Stimulated activated CD8-positive, alpha-beta memory T cell treated with anti-CD3 and anti-CD28 coated beads, Interleukin-7, amount 100 ng/mL, for 1 hour (primary cell): ENCODE measurements around the gene KBTBD2.
"Not testable (repeated sequence)": the region's sequence is repeated elsewhere in the genome, so short reads cannot be mapped to it uniquely, and the experiment has no call there.

Experiments used
- DNase-seq, 2 donors: peaks; one replicate each; pipeline ENCODE4 v3.0.0-alpha.2; 2020; ENCODE audit warnings: low read depth in 2 of 2

KBTBD2 gene

DNA sequence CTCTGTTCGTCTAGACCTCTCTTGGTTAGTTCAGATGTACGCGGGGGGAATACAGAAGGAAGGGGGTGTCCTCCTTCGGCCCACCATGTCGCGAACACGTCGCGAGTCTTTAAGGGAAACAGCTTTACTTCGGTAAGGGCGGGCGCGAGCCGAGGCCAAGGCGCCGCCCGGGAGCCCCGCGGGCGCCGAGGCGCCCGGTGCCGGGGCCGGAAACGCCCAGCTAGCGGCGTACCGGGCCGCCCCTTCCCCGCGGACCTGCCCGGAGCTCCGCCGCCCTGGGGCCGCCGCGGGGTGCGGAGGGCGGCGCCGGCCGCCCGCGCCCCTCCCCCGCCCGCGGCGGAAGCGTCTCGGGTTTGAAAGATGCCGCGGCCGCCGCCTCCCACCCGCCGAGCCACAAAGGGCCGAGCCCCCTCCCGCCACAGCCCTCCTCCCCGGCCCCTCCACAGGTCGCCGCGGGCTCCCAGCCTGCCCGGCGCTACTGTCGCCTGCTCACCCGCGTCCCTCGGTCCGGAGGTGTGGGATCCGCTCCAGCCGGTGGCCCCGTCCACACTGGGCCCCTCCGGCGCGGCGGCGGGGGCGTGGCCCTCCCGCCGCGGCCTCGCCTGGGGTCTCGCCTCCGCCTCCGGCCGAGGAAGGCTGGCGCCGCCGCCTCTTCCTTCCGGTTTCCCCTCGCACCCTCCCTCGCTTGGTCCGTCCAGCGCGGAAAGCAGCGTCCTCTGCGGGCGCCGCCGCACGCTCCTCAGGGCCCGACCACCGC, at the start of gene KBTBD2:
KBTBD2 (minus strand) TSS at position 718 of the 757 bp plus-strand sequence. CDS start 12,156 bp downstream, outside the sequence.
- DNase-seq: peak; percentile 63 to 64

DNA sequence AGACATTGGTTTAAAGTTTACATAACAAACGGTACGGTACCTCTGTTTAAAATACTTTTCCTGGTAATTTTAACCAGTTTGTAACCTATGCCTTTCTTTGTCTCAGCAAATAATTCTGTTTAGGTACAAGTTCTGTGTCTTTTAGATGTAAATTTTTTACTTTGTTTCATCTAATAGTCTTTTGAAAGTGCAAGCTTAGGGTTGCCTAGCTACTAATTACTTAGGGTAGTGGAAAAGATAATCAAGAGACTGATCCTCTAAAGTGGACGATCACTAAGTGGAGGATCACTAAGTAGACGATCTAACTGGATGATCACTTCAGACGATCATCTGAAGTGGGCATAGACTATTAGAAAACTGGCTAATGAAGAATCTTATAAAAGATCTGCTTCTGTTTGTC, 49.6 kb upstream of the KBTBD2 start:
- DNase-seq: no peak

DNA sequence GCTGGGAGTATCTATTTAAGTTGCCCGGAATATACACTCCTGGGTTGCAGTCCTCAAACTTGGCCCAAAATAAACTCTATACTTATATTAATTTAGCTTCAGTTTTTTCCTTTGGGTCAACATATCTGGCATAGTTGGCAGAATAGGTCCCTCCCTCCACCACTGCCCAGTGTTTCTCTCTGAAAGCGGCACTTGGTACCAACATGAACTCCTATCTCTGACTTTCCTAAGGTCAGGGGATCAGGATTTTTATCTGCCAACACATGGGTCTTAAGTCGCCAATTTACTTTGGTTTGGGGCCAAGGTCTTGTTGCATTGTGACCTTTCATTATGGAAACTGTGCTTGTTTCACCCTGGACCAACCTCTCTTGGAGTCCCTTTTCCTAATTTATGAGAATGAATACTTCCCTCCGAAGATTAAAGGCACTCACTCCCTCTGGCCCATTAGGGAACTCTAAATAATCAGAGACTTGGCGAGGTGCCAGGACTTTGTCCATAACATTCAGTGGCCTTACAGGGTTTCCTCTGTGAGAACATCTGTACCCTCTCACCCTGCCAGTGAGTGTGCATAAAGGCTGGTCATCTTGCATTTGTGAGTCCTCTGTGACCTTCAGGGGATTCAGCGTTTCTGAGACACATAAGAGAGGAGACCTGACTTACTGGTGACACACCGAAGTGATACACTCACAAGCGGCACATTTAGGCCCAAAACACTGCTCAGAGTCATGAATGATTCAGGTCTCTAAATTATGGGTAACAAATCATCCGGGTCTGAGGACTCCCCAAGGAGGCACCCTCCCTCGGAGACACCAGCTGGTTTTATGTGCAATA, 46.0 kb upstream of the KBTBD2 start:
- no peak for DNase-seq

DNA sequence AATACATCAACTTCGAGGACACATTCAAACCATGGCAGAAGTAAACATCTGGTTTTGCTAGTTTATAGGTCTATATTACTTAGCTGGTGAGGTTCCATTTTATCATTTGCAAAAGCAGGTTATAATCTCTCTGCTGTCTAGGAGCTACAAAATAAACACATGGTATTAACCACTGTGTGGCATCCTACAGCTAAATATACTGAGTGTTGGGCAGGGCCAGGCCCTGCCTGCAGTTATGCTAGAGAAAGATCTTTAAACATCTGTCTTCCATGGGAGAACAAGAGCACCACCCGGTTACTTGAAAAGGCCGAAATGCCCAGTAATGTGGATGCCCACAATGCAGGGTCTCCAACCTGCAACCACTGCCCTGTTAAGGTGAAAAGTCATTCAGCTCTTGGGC, 45.1 kb upstream of the KBTBD2 start:
- no peak for DNase-seq

DNA sequence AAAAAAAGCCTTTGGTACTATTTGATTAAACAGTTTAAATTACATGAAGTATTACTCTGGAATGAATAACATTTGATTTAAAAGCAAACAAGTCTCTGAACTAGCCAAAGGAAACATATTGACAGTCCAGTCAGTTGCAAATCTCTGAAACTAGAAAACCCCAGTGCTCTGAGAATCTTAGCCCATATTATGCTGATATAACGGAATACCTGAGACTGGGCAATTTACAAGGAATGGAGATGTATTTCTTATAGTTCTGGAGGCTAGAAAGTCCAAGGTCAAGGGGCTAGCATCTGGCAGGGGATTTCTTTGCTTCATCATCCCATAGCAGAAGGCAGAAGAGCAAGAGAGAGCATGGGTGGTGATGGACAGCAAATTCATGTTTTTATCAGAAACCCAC, 44.0 kb upstream of the KBTBD2 start:
- DNase-seq: no peak

DNA sequence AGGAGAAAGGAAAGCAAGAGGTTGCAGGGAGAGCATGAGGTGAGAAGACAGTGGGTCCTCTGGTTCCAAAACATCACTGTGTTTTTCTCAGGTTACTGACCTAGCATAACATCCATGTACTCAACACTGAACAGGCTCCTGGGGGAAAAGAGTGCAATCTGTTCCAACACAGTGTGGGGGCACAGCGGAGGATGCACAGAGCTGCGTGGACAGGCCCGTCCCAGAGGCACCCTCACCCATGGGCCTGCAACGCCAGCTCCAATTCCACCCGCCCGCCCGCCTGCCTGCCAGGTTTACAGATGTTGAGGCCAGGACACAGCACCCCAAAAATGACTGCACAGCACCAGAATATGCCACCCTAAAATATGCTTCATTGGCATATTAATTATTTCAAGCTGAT, 38.8 kb upstream of the KBTBD2 start:
- no peak for DNase-seq

DNA sequence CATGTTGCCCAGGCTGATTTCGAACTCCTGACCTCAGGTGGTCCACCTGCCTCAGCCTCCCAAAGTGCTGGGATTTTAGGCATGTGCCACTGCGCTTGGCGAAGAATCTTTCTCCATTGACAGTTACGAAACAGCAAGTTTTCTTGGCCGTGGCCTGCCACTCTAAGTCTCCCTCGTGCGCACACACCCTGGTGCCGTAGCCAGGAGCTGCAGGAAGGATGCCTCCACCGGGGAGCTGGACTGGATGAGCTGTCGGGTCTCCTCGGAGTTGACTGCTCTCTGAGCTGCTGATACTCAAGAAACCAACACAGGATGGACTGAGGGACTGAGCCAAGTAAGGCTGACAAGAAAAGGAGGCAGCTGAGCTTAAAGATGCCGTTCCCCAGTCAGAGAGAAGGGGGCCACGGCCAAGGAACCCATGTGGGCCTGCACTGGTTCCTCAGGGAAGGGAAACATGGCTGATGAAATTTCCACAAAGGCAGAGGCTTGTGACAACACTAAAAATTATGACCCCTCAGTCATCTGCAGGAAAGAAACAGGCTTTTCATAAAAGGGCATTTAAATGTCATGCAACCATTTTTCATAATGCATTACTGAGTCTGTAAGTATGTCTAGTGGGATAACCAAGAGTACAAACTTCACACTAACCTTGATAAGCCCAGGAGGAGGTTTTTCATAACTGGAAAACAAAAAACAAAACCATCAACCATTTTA, 38.0 kb upstream of the KBTBD2 start:
- no peak for DNase-seq

DNA sequence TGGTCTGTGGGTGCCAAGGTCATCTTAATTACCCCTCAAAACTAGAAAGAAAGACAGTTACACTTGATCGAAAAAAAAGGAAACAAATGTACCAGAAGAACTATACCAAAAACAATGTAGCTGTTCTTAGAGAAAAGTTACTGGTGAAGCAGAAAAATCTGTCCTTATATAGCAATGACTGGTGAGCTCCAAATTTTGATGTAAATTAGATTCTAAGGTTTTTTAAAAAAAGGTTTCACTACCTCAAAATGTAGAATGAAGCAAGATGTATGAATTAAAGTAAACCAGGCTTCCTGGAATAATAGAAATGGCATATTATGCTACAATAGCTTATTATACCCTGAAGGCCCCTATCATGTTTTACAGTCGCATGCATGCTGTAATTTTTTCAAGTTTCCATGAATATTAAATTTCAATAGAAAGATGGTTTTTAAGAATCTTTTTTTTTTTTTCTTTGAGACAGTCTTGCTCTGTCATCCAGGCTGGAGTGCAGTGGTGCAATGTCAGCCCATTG, 37.3 kb upstream of the KBTBD2 start:
- DNase-seq: no peak

DNA sequence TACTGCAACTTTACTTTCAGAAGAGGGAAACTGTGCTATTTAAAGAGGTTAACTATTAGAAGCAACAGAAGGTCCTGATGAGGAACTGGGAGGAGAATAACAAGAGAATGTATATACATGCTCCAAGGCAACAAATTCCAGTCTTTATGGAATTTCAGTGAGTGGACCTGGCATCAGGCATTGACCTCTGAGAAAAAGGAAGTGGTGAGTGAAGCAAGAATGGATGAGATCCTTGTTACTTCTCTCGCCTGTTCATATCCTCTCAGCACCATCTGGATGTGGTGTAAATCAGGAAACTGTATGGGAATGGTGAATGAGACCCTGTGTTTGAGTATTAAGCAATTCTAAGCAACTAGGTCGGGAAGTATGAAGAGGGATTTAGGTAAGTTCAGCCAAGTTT, 30.3 kb upstream of the KBTBD2 start:
- no peak for DNase-seq

DNA sequence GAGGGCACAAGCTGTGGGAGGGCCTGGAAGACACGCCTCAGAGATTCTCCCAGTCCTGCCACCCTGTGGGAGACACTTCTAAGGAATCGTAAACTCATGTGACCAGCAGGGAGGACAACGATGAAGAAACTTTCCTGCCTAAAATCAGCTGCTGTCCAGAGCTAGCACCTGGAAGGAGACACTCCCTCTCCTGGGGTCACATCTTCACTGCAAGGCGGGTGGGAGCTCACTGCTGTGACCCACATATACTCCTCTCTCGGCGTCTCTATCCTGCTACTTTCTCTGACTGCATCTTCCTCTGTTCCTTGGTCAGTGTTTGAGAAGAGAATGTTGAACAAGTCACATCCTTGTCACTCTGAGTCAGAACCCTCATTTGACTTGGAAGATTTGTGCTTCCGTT, 25.4 kb upstream of the KBTBD2 start:
- not testable (repeated sequence) for DNase-seq

DNA sequence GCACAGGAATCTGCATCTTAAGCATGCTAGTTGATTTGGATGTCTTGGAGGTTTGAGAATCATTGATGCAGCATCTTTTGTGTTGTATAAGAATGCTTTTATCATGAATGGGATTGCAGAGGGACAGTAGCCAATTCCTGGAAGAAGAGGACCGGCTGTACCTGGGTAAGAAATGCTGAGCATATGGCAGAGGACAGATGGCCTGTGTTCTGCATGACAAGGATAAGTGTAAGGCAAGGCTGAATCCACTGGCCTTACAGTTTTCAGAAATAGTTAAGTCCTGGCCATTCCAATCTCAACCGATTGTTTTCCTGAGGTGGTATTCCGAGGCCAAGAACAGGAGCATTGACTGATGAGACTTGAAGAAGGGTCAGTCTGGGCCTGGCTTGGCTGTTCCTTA, 24.4 kb upstream of the KBTBD2 start:
- DNase-seq: no peak

DNA sequence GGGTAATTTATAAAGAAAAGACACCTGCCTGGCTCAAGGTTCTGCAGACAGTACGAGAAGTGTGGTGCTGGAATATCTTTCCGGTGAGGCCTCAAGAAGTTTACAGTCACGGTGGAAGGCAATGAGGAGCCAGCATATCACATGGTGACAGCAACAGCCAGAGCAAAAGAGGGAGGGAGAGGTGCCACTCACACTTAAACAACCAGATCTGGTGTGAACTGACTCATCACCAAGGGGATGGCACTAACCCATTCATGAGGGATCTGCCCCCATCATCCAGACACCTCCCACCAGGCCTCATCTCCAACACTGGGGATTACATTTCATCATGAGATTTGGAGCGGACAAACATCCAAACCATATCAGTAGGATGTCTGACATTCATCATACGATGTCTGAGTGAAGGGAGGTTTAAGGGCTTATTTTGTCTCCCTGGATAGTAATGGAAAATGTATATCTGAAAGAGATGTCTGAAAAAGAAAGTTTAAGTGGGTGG, 23.5 kb upstream of the KBTBD2 start:
- no peak for DNase-seq

DNA sequence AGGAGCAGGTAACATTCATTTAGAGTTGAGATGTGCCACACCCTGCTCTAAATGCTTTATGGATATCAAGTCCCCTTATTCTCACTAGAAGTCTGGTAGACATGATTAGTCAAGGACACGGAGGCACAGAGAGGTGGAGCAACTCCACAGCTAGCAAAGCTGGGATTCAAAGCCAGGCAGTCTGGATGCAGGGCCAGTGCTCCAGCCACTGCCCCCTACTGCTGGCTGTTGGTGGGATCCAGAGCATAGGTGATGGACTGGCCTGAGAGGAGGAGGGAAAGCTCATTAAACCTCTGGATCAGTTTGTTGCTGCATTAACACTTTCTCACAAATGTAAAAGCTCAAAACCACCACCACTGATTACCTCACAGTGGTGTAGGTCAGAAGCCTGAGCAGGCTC, 22.6 kb upstream of the KBTBD2 start:
- no peak for DNase-seq

DNA sequence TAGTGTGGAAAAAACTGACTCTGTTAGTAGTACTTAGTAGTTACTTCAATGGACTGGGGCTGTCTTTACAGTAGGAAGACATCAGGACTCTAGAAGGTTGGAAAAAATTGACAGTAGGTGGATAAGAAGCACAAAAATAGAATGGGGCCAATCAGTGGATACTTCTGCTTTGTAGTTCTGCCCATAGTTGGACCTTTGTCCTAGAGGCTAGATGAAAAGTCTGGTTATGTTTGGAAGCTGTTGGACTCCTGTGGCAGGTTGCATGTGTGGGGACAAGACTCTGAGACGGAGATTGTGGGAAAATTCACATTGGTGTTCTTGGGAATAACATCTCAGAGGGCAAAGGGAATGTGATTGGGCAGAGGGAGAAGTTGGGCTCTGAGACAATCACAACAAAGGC, 18.6 kb upstream of the KBTBD2 start:
- DNase-seq: no peak

DNA sequence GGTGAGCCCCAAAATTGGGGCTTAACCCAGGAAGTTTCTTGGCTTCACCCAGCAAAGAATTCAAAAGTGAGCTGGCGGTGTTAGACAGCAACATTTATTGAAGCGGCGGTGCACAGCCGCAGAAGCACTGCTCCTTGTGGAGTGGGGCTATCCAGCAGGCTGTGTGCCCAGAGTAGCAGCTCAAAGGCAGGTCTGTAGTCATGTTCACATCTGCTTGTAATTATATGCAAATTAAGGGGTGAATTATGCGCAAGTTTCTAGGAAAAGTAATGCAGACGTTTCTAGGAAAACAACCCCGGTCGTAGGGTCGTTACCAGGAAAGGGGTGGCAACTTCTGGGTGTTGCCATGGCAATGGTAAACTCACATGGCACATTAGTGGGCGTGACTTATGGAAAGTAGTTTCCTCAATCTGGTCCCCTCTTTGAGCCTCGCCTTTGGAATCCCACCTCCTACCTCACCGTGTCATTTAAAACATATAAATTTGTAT, 13.7 kb upstream of the KBTBD2 start:
- DNase-seq: peak; percentile 37 to 44

DNA sequence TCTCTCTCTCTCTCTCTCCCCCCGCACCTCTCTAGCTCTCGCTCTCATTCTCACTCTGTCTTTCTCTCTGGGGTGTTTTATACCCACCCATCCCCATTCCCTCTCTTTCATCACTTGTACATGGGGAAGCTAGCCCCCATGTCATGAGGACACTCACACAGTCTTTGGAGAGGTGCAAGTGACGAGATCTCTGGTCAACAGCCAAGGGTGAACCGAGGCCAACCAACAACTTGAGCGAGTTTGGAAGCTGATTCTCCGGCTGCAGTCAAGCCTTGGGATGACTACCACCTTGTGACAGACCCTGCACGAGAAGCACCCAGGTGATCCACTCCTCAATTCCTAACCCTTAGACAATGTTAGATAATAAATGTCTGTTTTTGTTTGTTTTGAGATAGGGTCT, 10.1 kb upstream of the KBTBD2 start:
- DNase-seq: no peak

DNA sequence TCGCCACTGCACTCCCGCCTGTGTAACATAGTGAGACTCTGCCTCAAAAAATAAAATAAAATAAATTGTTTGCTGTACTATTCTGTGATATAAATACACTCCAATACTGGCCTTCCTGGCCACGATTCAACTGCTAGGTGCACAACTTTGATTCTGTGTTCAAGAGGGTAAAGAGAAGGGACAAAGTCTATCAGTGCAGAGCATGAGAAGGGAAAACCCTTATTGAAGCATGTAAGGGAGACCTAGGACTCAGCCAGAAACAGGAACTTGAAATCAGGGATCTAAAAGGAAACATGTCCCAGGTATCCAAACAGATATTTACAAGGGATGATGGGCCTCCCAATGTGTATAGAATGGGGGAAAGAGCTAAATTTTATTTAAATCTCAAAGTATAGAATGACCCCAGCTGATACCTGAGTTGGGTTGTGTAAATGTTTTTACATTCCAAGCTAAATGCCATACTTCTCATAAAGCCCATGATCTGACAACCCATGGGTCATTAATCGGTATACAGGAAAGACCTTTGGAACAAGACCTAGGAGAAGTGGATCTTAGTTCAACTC, 9.0 kb upstream of the KBTBD2 start:
- no peak for DNase-seq

DNA sequence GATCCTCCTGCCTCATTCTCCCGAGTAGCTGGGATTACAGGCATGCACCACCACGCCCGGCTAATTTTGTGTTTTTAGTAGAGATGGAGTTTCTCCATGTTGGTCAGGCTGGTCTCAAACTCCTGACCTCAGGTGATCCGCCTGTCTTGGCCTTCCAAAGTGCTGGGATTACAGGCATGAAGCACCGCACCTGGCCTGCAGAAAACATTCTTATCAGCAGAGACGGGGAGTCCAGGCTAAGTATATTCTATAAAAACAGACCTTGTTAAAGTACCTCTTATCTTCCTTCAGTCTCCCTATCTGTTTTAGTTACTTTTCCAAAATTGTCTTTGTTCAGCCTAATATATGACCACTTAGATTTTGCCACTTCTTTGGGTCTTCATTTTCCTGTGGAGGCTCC, 5.8 kb upstream of the KBTBD2 start:
- not testable (repeated sequence) for DNase-seq

DNA sequence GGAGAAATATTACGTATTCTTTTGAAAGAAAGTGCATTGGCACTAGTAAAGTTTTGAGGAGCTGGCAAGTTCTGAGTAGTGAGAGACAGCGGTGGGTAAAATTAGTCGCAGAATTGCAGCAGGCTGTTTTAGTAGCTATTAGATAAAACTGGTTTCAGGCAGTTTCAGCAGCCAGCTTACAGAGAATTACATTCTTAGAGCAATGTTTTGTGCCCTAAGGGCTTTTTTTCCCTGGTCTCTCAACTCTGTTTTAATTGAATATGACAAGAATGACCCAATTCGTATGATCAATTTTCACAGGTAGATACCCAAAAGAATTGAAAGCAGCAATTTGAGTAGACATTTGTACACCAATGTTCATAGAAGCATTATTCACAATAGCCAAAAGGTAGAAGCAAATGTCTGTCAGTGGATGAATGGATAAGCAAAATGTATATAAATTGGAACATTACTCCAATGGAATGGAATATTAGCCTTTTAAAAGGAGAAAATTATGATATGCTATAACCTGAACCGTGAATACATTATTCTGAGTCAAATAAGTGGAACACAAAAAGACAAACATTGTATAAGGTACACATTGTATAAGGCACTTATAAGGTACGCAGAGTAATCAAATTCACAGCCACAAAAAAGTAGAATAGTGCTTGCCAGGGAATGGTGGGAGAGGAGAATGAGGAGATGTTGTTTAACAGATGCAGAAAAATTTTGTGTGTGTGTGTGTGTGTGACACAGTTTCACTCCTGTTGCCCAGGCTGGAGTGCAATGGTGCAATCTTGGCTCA, 5.2 kb upstream of the KBTBD2 start:
- no peak for DNase-seq

DNA sequence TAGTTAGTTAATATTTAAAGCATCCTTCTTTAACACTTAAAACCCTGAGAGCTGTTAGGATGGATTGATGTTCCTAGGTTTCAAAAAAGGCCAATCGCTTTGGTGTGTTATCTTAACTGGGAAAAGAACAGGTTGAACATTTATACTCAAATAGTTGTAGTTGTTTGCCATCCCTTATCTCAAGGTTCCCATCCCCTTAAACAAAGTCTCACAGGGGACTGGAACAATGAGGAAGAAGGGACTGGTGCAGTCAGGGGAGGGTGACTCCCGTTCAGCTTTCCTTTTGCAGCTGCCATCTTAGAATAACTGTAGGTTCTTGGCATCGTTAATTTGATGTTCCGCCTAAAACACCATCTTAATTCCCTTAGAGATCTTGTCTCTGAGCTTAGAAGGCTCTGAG, 2.6 kb upstream of the KBTBD2 start:
- no peak for DNase-seq

DNA sequence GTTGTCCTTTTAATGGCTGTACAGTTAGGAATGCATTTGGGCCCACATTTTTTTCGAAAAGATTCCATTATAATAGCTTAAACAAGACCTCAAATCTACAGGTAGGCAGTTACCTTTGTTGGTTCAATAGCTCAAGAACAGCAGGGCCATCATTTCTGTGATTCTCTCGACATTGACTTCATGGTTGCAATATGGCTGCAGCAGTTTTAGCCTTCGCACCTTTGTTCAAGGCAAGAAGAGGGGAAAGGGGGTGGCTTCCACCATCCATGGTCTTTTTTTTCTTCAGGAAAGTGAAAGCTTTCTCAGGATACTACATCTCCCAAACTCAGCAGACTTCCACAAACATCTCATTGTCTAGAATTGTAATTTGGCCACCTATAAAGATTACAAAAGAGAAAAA, 2.2 kb upstream of the KBTBD2 start:
- DNase-seq: no peak
